CD8-positive, alpha-beta memory T cell (primary cell): ENCODE data around the gene INKA2. TPM values are rescaled to one million over a fixed set of nuclear protein-coding genes. Genes with fewer than 3 reads are reported as not detected.

Source experiments
- CTCF ChIA-PET: fragments of 350-600 bp; sonication (Branson Sonifier 250); formaldehyde crosslinking; loops from one replicate; lab custom pipeline; 2021; ENCODE audit warnings: antibody characterized with exemption; lab: Charles Lee
- POLR2A ChIA-PET: fragments of 350-600 bp; sonication (Branson Sonifier 250); formaldehyde crosslinking; loops from one replicate; lab custom pipeline; 2021; ENCODE audit warnings: antibody characterized with exemption; lab: Charles Lee
- DNase-seq, 5 donors: peaks; one replicate each; pipeline versions ENCODE4 v3.0.0 to v3.0.0-alpha.2; 2020 to 2022; ENCODE audit warnings: mixed read lengths in 1 of 5
- H3K27ac ChIP-seq: one replicate; pipeline ENCODE4 v1.7.0; 2013; ENCODE audit warnings: low read depth, mild to moderate bottlenecking, low read length, moderate library complexity
- H3K27me3 ChIP-seq: 2 replicates; pipeline ENCODE4 v1.7.0; 2013; ENCODE audit warnings: low read length, mild to moderate bottlenecking; ENCODE audit not compliant: insufficient read depth, poor library complexity, severe bottlenecking
- H3K36me3 ChIP-seq: 2 replicates; pipeline ENCODE4 v1.7.0; 2013; ENCODE audit warnings: mild to moderate bottlenecking, low read length, moderate library complexity; ENCODE audit not compliant: insufficient read depth
- H3K4me1 ChIP-seq: 2 replicates; pipeline ENCODE4 v1.7.0; 2013; ENCODE audit warnings: mild to moderate bottlenecking, low read length, moderate library complexity; ENCODE audit not compliant: insufficient read depth
- H3K4me3 ChIP-seq: 2 replicates; pipeline ENCODE4 v1.7.0; 2013; ENCODE audit warnings: mild to moderate bottlenecking, low read length
- H3K9me3 ChIP-seq: 2 replicates; pipeline ENCODE4 v1.7.0; 2013; ENCODE audit warnings: mild to moderate bottlenecking, low read length
- H3K27ac Mint-ChIP-seq, 8 donors: one replicate each; pipeline ENCODE4 v1.8.0; 2020 to 2021; ENCODE audit warnings: mixed read lengths in 8 of 8, mild to moderate bottlenecking in 6 of 8, inconsistent platforms in 3 of 8, moderate library complexity in 3 of 8
- H3K27me3 Mint-ChIP-seq, 2 donors: one replicate each; pipeline ENCODE4 v1.8.0; 2020 to 2021; ENCODE audit warnings: mixed read lengths in 2 of 2, mild to moderate bottlenecking in 1 of 2, moderate library complexity in 1 of 2
- H3K36me3 Mint-ChIP-seq, 3 donors: one replicate each; pipeline ENCODE4 v1.8.0; 2020 to 2021; ENCODE audit warnings: mixed read lengths in 3 of 3, inconsistent platforms in 1 of 3, mild to moderate bottlenecking in 1 of 3
- H3K4me1 Mint-ChIP-seq, 3 donors: one replicate each; pipeline ENCODE4 v1.8.0; 2020 to 2021; ENCODE audit warnings: mixed read lengths in 3 of 3, inconsistent platforms in 1 of 3, mild to moderate bottlenecking in 1 of 3
- H3K4me3 Mint-ChIP-seq, 7 donors: one replicate each; pipeline ENCODE4 v1.8.0; 2020 to 2021; ENCODE audit warnings: mixed read lengths in 7 of 7, mild to moderate bottlenecking in 6 of 7, moderate library complexity in 4 of 7, inconsistent platforms in 2 of 7
- H3K9me3 Mint-ChIP-seq, 5 donors: one replicate each; pipeline ENCODE4 v1.8.0; 2020 to 2022; ENCODE audit warnings: mixed read lengths in 5 of 5, mild to moderate bottlenecking in 3 of 5, moderate library complexity in 2 of 5, inconsistent platforms in 1 of 5
- polyA plus RNA-seq: library from polyadenylated mRNA; unstranded; fragments of 300-500 nt; fragmentation: Illumina TruSeq; gene quantifications from one replicate; pipeline ENCODE4 v1.2.3, GENCODE V29; 2021
- total RNA-seq, 2 experiments: library from RNA; stranded (reverse); gene quantifications; one replicate each; pipeline ENCODE4 v1.2.3, GENCODE V29; 2021

Gene INKA2
- total RNA-seq (1 to 10 TPM; 1.8 to 3.8 TPM), polyA plus RNA-seq (not detected)

DNA sequence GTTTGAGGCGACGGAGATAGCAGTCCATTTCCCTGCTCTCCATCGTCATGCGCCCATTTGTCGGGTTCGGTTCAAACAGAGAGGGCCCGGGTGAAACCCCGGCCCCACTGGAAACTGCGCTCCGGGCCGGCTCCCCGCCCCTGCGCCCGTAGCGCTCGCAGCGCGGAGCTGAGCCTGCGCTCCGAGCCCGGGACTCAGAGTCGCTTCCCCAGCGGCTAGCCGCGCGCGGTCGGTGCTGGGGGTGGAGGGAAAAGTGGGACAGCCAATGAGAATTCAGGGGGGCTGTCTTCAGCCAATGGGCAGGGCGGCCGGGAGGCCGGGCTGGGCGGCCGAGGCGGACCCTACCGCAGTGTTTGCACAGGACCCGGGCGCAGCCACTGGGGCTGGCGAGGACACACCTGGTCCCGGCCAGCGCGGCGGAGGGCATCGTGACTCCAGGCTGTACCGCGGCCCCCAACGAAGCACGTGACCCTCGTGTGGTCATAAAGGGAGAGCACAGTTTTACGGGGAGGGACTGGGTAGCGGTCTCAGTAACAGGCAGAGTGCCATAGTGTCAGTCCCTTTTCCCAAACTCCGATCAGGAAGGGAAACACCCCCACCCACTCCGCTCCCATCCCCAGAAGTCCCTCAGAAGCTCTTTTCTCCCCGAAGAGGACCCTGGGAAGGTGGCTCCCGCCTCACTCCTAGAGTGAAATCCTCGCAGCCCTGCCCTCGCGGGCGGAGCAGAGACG is at the start of gene INKA2:
Gene INKA2, minus strand, starts transcription at position 202 of the 731 bp plus-strand sequence. Its CDS starts 153 bp downstream, at position 49.
- Histone ChIP-seq H3K36me3 (no peaks in the 10 kb centered on the region), H3K9me3 (no peaks in the 10 kb centered on the region), H3K4me1 (peaks cover 22% of the 10 kb centered on the region), H3K27me3 (peaks cover 30% of the 10 kb centered on the region), H3K4me3 (peak within 1 kb of the TSS; percentile 74), H3K27ac (no peak within 1 kb of the TSS)
- ChIA-PET POLR2A (interaction anchor here (0.6 to 2.8 kb wide), 5 partner anchors 11 to 523 kb away, joined by 3 to 15 read pairs (median 3); partner anchors contain the start of gene DDX20), CTCF (interaction anchor here (1.1 to 4.2 kb wide), 5 partner anchors 10 to 232 kb away, joined by 6 to 19 read pairs (median 13); partner anchors contain the start of gene DDX20)
- H3K4me3 Mint-ChIP-seq: peak within 1 kb of the TSS; percentile 85 to 96 (median 89)
- no peaks in the 10 kb centered on the region for H3K9me3 Mint-ChIP-seq
- H3K27me3 Mint-ChIP-seq: peaks cover 16% of the 10 kb centered on the region in 2 donors
- peaks cover 15 to 26% (median 16%) of the 10 kb centered on the region in 3 donors for H3K4me1 Mint-ChIP-seq
- peak; percentile 37 to 69 (median 50) for DNase-seq
- peaks cover 0 to 5% (median 0%) of the 10 kb centered on the region in 3 donors for H3K36me3 Mint-ChIP-seq
- peak within 1 kb of the TSS in 7 of 8 donors; percentile 21 to 91 (median 85) for H3K27ac Mint-ChIP-seq

DNA sequence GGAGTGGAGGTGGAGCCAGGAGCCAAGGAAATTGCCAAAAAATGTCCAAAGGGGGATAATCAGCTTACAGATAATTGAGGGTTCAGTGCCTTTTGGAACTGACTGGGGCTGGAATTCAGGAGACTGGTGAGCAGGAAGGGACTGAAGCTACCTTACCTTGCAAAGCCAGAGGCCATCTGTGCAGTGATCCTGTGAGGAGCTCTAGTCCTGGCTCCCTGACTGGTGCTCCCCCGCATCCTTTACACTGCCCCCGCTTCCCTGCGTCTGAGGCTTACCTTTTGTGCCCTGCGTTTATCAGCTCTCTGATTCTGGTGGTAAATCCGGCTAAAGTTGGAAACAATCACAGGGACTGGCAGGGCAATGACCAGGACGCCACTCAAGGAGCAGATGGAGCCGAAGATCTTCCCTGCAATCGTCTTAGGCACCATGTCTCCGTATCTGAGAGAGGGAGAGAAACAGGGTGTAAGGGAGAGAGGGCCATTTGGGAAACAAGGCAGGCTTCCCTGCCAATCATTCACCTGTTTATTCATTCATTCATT is 47.5 kb upstream of the INKA2 start:
- CTCF ChIA-PET: no interaction called here

DNA sequence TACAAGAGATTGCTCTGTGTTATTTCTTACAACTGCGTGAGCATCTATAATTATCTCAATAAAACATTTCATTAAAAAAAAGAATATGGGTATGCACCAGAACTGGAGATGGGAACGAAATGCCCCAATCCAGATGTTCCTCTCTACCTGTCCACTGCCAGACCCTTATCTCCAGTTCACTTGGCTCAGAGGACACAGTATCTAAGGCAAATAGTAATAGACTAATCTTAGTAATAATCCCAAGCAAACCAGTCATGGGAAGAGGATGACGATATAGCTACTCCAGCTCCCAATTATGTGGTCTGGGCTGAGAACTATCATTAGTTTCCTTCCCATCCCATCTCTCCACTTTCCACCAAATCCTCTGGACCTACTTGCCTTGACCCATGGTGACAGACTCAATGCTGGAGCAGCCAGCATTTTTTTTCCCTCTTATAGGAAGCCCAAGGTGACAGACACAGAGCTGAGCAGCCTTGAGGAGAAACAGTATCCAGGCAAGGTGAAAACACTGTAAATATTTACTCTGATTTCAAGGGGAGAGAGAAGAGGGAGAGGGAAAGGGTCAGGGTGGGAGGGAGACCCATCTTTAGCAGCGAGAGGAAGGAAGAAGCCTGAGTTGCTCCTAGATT is 45.2 kb upstream of the INKA2 start:
- DNase-seq: no peak
- H3K36me3 Mint-ChIP-seq: no peaks in the 10 kb centered on the region
- H3K4me3 ChIP-seq: no peak overlapping the region
- ChIA-PET POLR2A (no interaction called here), CTCF (no interaction called here)
- H3K9me3 ChIP-seq: no peaks in the 10 kb centered on the region
- H3K27ac ChIP-seq: no peak overlapping the region
- no peak overlapping the region for H3K27ac Mint-ChIP-seq
- H3K4me3 Mint-ChIP-seq: no peak overlapping the region
- no peaks in the 10 kb centered on the region for H3K4me1 Mint-ChIP-seq
- H3K27me3 Mint-ChIP-seq: peaks cover 6 to 15% of the 10 kb centered on the region in 2 donors
- no peaks in the 10 kb centered on the region for H3K9me3 Mint-ChIP-seq
- no peaks in the 10 kb centered on the region for H3K36me3 ChIP-seq
- H3K27me3 ChIP-seq: no peaks in the 10 kb centered on the region
- no peaks in the 10 kb centered on the region for H3K4me1 ChIP-seq

More for the DNA sequence above, 47.5 kb upstream of the INKA2 start:
- no peaks in the 10 kb centered on the region for H3K4me1 Mint-ChIP-seq
- POLR2A ChIA-PET: no interaction called here
- H3K4me1 ChIP-seq: no peaks in the 10 kb centered on the region
- H3K27ac Mint-ChIP-seq: no peak overlapping the region
- H3K4me3 Mint-ChIP-seq: no peak overlapping the region
- peaks cover 4% of the 10 kb centered on the region for H3K27me3 ChIP-seq
- no peaks in the 10 kb centered on the region for H3K36me3 ChIP-seq
- H3K9me3 ChIP-seq: no peaks in the 10 kb centered on the region
- H3K27me3 Mint-ChIP-seq: peaks cover 7 to 31% of the 10 kb centered on the region in 2 donors
- no peak for DNase-seq
- H3K4me3 ChIP-seq: no peak overlapping the region
- no peaks in the 10 kb centered on the region for H3K9me3 Mint-ChIP-seq
- H3K27ac ChIP-seq: no peak overlapping the region
- H3K36me3 Mint-ChIP-seq: no peaks in the 10 kb centered on the region

DNA sequence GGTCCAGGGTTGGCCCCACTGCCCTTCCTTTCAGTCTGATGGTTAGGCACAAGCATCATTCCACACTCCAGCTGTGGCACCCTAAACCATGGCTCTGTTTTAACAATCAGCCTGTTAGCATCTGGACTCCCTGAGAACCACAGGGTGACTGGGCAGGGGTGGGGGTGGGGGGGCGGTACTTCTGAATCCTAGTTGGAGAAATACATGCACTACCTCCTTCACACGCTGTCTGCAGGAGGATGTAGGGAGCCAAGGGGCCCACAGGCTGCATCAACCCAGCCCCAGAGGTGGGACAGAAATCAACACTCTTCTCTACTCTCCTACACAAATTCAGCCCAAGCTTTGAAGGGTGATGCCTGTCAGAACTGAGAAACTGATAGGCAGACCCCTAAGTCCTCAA is 40.4 kb upstream of the INKA2 start:
- H3K36me3 ChIP-seq: no peaks in the 10 kb centered on the region
- DNase-seq: no peak
- H3K27ac ChIP-seq: no peak overlapping the region
- Mint-ChIP-seq H3K9me3 (no peaks in the 10 kb centered on the region), H3K36me3 (peaks cover 0 to 4% (median 0%) of the 10 kb centered on the region in 3 donors), H3K27ac (peak overlapping the region in 1 of 8 donors; percentile 26), H3K4me1 (no peaks in the 10 kb centered on the region), H3K27me3 (peaks cover 7 to 17% of the 10 kb centered on the region in 2 donors), H3K4me3 (no peak overlapping the region)
- POLR2A ChIA-PET: no interaction called here
- H3K4me1 ChIP-seq: no peaks in the 10 kb centered on the region
- H3K27me3 ChIP-seq: no peaks in the 10 kb centered on the region
- no peaks in the 10 kb centered on the region for H3K9me3 ChIP-seq
- H3K4me3 ChIP-seq: no peak overlapping the region
- CTCF ChIA-PET: interaction anchor here (1.1 kb wide), 1 partner anchor 13 kb away, joined by 3 read pairs; no protein-coding TSS in a partner anchor

DNA sequence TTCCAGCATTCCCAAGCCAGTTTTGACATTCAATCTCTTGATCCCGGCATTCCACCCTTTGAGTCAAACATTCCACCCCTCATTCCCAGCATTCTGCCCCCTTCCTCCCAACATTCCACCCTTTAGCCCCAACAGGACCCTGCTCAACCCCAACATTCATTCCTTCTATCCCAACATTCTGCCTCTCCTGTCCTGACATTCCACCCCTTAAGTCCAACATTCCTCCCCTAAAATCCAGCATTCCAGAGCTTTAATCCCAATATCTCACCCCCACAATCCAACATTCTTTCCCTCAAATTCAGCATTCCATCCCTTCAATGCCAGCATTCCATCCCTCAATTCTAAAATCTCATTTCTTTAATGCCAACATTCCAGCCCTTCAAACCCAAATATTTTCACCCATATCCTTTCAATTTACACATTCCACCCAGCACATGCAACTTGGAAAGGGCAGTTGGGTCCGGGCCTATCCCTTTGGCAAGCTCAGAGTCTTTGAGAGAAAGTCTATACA is 39.4 kb upstream of the INKA2 start:
- no peak overlapping the region for H3K27ac ChIP-seq
- H3K9me3 ChIP-seq: no peaks in the 10 kb centered on the region
- H3K4me1 ChIP-seq: no peaks in the 10 kb centered on the region
- DNase-seq: no peak
- Mint-ChIP-seq H3K4me3 (no peak overlapping the region), H3K27ac (peak overlapping the region in 1 of 8 donors; percentile 39), H3K9me3 (no peaks in the 10 kb centered on the region), H3K4me1 (no peaks in the 10 kb centered on the region), H3K27me3 (peaks cover 7 to 14% of the 10 kb centered on the region in 2 donors), H3K36me3 (peaks cover 0 to 4% (median 0%) of the 10 kb centered on the region in 3 donors)
- H3K27me3 ChIP-seq: no peaks in the 10 kb centered on the region
- ChIA-PET POLR2A (no interaction called here), CTCF (interaction anchor here (1.5 kb wide), 1 partner anchor 9 kb away, joined by 3 read pairs; no protein-coding TSS in a partner anchor)
- H3K4me3 ChIP-seq: no peak overlapping the region
- no peaks in the 10 kb centered on the region for H3K36me3 ChIP-seq

DNA sequence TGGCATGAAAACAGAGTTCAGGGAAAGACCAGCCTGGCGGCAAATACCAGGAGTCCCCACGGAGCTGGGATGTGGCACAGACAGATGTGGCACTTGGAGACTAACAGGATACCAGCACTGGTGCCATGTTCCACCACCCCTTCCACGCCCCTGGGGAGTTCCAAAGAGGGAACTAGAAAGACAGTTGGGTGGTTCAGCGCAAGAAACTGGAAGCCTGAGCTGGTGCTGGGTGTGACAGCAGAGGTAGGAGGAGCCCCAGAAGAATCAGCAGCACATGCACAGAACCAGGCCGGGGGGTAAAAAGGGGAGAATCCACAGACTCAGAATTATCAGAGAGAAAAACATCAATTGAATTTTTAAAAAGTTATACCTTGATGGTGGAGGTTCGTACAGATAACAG is 38.9 kb upstream of the INKA2 start:
- H3K27ac Mint-ChIP-seq: peak overlapping the region in 1 of 8 donors; percentile 11
- Histone ChIP-seq H3K36me3 (no peaks in the 10 kb centered on the region), H3K9me3 (no peaks in the 10 kb centered on the region), H3K4me3 (no peak overlapping the region), H3K4me1 (no peaks in the 10 kb centered on the region), H3K27me3 (no peaks in the 10 kb centered on the region), H3K27ac (no peak overlapping the region)
- ChIA-PET POLR2A (no interaction called here), CTCF (interaction anchor here (1.5 kb wide), 1 partner anchor 8 kb away, joined by 3 read pairs; no protein-coding TSS in a partner anchor)
- H3K4me1 Mint-ChIP-seq: no peaks in the 10 kb centered on the region
- peaks cover 7 to 11% of the 10 kb centered on the region in 2 donors for H3K27me3 Mint-ChIP-seq
- H3K4me3 Mint-ChIP-seq: no peak overlapping the region
- no peak for DNase-seq
- H3K9me3 Mint-ChIP-seq: no peaks in the 10 kb centered on the region
- H3K36me3 Mint-ChIP-seq: peaks cover 0 to 4% (median 0%) of the 10 kb centered on the region in 3 donors

DNA sequence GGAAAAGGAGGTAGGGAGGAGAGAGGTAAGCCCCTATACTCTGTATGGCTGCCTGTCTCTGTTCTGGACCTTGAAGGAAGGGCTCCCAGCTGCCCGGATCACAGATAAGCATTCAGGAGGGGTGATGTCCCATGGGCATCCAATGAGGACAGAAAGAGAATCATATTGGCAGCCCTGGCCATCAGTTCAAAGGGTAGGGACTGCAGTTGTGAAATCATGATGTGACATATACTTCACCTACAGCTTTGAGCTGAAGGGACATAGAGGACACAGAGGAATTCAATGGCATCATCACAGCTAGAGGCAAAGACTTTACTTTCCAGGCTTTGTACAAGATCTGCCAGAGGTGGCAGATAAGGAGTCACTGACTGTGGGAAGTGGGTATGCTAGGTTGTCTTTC is 38.1 kb upstream of the INKA2 start:
- CTCF ChIA-PET: interaction anchor here (1.5 kb wide), 1 partner anchor 8 kb away, joined by 3 read pairs; no protein-coding TSS in a partner anchor
- H3K36me3 Mint-ChIP-seq: peaks cover 0 to 4% (median 0%) of the 10 kb centered on the region in 3 donors
- Histone ChIP-seq H3K4me1 (no peaks in the 10 kb centered on the region), H3K4me3 (no peak overlapping the region), H3K36me3 (no peaks in the 10 kb centered on the region), H3K27ac (no peak overlapping the region), H3K27me3 (no peaks in the 10 kb centered on the region), H3K9me3 (no peaks in the 10 kb centered on the region)
- no peak for DNase-seq
- peaks cover 7 to 11% of the 10 kb centered on the region in 2 donors for H3K27me3 Mint-ChIP-seq
- no peaks in the 10 kb centered on the region for H3K4me1 Mint-ChIP-seq
- H3K4me3 Mint-ChIP-seq: no peak overlapping the region
- no peaks in the 10 kb centered on the region for H3K9me3 Mint-ChIP-seq
- peak overlapping the region in 1 of 8 donors; percentile 27 for H3K27ac Mint-ChIP-seq
- POLR2A ChIA-PET: no interaction called here
